NCI-H1048 (cell line): ENCODE results near the gene TIMM44.
A peak's percentile ranks its signal among the peaks of the same experiment; 100 is the strongest.

Source experiments
- DNase-seq: peaks from one replicate; lab custom pipeline; 2025; lab: John Stamatoyannopoulos, UW

The TIMM44 gene

GRCh38 chr19:7914099-7914498 lies 29.4 kb downstream of the TIMM44 start:
- no peak for DNase-seq

GRCh38 chr19:7913652-7914051 lies 29.8 kb downstream of the TIMM44 start:
- no peak for DNase-seq

- DNase-seq = no peak
Observed at GRCh38 chr19:7912697-7913564, 30.5 kb downstream of the TIMM44 start.

GRCh38 chr19:7912144-7912696 lies 31.2 kb downstream of the TIMM44 start:
- DNase-seq = no peak

DNA sequence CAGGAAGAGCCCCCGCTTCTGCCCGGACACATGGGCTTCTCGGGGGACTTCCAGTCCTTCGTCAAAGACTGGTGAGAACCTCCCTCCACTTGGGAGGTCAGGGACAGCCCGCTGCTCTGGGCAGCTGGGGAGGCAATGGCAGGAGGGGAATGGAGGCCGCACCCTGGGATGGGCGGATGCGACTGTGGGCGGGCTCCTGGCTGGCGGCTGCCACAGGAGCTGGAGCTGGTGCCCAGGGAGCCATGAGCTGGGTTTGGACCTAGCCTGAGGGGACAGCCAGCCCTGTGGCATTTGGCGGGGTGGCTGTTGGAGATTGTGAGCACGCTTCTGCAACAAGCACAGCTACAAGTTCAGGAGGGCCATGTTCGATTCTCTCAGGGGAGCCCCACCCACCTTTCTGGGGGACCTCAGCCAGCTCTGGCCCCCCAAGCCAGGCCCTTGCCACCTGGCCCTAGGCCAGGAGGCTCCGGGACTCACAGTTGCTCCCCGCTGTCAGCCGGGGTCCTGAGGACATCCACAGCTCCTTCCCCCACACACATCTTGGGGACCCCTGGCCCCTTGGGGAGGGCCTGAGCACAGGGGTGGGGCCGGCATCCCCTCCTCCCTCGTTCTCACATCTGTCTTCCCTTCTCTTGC lies 31.8 kb downstream of the TIMM44 start:
- DNase-seq = no peak

- DNase-seq = no peak
Observed at GRCh38 chr19:7910321-7911161, 32.9 kb downstream of the TIMM44 start.

DNA sequence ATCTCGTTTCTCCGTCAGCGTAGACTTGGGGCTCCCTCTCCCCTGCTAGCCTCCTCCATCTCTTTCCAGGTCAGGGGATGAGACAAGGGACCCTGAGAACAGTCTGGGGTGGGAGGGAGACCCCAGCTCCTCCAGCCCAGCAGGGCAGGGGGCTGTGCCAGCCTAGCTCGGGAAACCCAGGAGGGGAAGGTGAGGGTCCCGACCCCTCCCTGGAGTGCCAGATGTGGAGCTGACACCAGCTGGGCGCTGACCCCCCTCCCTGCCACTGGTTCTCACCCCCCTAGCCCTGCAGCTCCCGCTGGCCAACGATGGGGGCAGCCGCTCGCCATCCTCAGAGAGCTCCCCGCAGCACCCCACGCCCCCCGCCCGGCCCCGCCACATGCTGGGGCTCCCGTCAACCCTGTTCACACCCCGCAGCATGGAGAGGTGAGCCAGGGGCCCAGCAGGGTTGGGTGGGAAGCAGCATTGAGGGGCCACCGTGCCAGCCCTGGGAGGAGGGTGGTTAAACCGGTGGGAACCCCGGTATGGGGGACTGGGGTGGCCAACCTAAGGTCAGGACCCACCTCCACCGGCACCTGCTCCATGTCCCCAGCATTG lies 33.9 kb downstream of the TIMM44 start:
- DNase-seq = no peak

DNA sequence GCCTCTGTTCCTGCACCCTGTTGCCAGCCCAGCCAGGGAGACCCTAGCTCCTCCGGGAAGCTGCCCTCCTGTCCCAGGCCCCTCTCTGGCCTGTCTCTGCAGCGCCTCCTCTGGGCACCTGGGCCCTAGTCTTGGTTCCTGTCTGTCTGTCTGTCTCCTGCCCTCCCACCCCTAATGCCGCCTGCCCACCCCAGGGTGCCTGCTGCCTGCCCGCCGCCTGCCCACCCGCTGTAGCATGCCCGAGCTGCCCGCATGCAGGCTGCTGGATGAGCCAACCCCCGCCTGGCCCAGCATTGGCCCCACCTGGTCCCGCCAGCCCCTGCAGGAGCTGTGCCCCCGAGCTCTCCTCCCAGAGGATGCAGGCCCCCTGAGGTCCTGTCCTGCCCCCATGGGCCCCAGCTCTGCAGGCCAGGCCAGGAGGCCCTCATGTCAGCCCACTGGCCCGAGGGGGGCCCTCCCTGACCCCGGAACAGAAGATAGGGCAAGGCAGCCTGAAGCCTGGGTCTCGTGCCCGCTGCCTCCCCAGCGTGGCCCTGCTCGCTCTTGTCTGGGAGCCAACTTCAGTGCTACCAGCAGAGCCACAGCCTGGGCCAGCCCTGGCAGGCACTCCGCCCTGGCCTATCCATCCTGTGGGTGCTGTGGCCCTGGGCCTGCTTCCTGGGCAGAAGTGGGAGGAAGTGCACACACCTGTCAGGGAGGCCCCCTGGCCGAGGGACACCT lies 34.6 kb downstream of the TIMM44 start:
- no peak for DNase-seq

DNA sequence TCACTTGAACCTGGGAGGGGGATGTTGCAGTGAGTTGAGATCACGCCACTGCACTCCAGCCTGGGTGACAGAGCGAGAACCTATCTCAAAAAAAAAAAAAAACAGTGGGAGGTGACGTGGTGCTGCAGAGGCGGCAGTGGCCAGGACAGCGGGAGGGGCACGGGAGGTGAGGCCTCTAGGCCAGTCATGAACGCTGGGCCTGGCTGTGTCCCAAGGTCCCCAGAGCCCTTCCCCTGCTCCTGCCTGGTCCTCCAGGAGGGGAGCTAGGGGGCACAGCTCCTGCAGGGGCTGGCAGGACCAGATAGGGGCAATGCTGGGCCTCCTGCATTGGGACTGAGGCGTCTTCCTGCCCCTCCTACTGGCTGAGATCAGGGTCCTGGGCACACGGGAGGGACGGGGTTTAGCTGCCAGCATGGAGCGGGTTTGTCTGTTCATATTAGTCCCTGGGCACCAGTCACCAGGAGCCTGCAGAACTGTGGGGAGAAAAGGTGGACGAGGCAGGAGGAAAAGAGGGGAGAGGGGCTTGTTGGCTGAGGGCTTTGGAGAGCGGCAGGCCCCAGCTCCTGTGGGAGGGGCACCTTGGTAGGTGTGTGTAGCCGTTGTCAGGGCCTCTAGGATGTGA lies 35.3 kb downstream of the TIMM44 start:
- DNase-seq = no peak

DNA sequence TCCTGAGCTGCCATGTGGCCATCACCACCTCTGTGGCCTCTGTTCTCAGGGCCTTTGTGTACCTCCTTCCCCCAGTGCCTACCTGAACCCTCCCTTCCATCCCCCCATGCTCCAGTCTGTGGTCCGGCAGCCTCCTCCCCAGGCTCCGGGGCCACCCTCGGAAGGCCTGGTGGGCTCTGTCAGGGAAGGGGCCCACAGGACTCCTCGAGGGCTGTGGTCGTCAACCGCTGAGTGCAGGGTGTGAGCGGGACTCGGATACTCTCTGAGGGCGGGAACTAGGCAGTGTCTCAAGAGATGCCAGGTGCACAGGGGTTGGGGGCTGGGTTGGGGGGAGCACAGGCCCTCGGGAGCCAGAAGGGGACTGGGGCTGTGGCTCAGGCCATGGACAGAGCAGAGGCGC lies 35.9 kb downstream of the TIMM44 start:
- no peak for DNase-seq

GRCh38 chr19:7907122-7907521 lies 36.3 kb downstream of the TIMM44 start:
- DNase-seq = no peak

- no peak for DNase-seq
Observed at GRCh38 chr19:7905859-7906258, 37.6 kb downstream of the TIMM44 start.

GRCh38 chr19:7905268-7905667 lies 38.2 kb downstream of the TIMM44 start:
- no peak for DNase-seq

- DNase-seq = no peak
Observed at GRCh38 chr19:7904074-7905020, 39.1 kb downstream of the TIMM44 start.

- peak; percentile 98 for DNase-seq
Observed at GRCh38 chr19:7903244-7904073, 40.0 kb downstream of the TIMM44 start, which contains the start of gene MAP2K7. TSS of gene MAP2K7 (plus strand) at chr19:7903877. CDS start at chr19:7903945, 68 bp downstream.

GRCh38 chr19:7902796-7903243 lies 40.6 kb downstream of the TIMM44 start:
- no peak for DNase-seq

GRCh38 chr19:7901337-7901736 lies 42.1 kb downstream of the TIMM44 start:
- DNase-seq = no peak

DNA sequence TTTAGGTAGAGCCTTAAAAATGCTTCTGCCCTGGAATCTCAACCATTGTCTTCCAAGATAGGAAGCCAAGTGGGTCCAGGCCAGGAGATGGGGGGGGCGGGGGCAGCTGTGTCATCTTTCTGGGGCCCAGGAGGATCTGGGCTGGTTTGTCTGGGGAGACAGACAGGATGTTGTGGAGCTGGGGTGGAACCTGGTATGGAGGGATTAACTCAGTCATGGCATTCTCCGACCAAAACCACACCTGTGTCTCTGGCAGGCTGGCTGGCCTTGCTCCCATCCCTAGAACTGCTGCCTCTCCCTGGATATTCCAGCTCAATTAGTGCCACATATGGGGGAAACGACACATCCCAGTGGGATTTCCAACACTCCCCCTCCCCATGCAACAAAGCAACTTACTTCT lies 42.5 kb downstream of the TIMM44 start:
- no peak for DNase-seq
